Measurements from ENCODE around the gene CUL9. TPM values are rescaled to one million over a fixed set of nuclear protein-coding genes. Genes with fewer than 3 reads are reported as not detected.
A peak's percentile ranks its signal among the peaks of the same experiment; 100 is the strongest.

Gene CUL9
- total RNA-seq, 3 donors from 2014 or later: 35.9 to 46.9 (median 44.3) TPM

DNA sequence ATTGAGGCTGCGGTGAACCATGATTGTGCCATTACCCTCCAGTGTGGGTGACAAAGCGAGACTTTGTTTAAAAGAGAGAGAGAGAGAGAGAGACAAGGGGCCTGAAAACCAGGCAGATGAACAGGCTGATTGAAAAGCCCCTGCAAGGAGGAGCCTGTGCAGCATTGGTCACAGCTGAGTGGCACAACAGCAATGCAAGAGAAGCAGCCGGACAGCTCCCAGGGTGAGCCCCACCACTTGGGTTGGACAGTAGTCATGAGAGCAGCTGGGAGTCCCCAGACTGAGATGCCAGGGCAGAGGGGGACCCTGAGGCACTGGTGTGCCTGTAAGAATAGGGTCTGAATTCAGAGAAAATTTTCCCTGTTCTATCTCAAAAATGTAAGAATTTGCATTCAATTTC, 37.1 kb downstream of the CUL9 start:
- no peak for TF ChIP-seq CTCF (IDR thresholded peaks at IDR 0.05)
- Histone ChIP-seq H3K36me3 (ENCODE audit: low read depth) (no peaks in the 10 kb centered on the region), H3K9me3 (no peaks in the 10 kb centered on the region), H3K4me1 (ENCODE audit: low read depth) (no peaks in the 10 kb centered on the region), H3K4me3 (no peak overlapping the region)
- intact Hi-C loops (cut with DNase I, micrococcal nuclease): no loop called here
- no peak for DNase-seq
- no peak for ATAC-seq

DNA sequence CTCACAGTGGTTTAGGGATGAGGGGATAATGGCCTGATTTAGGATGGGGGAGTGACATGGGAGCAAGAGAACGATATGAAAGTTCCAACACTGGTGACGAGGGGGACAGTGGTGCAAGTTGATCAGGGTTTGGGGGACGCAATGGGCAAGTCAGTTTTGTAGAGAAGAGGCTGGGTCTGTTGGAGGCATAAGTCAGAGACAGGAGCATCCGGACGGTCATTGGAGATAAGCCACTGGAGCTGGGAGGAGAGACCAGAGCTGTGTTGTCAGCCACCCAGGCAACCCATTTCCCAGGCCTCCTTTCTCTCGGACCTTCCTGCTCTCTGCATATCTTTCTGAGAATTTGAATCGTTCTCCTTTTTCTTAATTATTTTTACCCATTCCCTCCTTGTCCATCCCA, 37.8 kb downstream of the CUL9 start:
- no peaks in the 10 kb centered on the region for H3K36me3 ChIP-seq (ENCODE audit: low read depth)
- intact Hi-C loops (cut with DNase I, micrococcal nuclease): no loop called here
- H3K4me1 ChIP-seq (ENCODE audit: low read depth): peaks cover under 1% of the 10 kb centered on the region
- no peak for ATAC-seq
- no peak overlapping the region for H3K4me3 ChIP-seq
- no peak for DNase-seq
- no peaks in the 10 kb centered on the region for H3K9me3 ChIP-seq
- TF ChIP-seq CTCF (IDR thresholded peaks at IDR 0.05): no peak

- DNase-seq (no peak), ATAC-seq (no peak)
- no peaks in the 10 kb centered on the region for H3K36me3 ChIP-seq (ENCODE audit: low read depth)
- H3K4me3 ChIP-seq: no peak overlapping the region
- intact Hi-C loops (cut with DNase I, micrococcal nuclease): no loop called here
- TF ChIP-seq CTCF (IDR thresholded peaks at IDR 0.05): no peak
- no peaks in the 10 kb centered on the region for H3K9me3 ChIP-seq
- peaks cover 2% of the 10 kb centered on the region for H3K4me1 ChIP-seq (ENCODE audit: low read depth)
Observed at GRCh38 chr6:43220439-43220951, 38.5 kb downstream of the CUL9 start.

DNA sequence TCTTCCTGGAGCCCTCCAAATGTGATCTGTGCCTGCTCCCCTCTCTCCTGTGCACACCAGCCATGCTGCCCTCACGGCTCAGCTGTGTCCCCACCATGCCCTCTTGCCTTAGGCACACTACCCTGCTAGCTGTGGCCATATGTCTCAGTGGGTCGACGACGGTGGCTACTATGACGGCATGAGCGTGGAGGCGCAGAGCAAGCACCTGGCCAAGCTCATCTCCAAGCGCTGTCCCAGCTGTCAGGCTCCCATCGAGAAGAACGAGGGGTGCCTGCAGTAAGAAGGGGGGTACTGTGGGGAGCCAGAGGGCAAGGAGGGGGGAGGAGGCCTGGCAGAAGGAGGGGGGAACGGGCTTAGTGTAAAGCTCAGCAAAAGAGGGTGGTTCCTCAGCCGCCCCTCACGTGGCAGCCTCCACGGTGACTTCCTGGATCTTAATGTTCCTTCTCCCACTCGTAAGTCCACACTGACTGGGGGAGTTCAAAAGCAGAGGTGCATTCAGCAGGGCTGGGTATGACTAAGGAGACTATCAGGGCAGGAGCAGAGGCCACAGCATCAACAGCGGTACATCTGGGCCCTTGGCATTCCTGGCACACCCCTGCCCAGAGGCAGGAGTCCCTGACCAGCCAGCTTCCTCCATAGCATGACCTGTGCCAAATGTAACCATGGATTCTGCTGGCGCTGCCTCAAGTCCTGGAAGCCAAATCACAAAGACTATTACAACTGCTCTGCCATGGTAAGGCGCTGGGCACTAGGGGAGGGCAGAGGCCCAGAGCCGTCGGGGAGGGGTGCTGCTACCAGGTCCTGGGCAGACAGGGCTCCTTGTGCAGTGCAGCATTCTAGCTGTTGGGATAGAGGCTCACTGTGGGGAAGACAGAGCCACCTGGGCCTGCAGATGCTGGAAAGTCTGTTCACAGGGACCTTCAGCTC, 39.3 kb downstream of the CUL9 start:
- ATAC-seq: no peak
- peaks cover 2% of the 10 kb centered on the region for H3K4me1 ChIP-seq (ENCODE audit: low read depth)
- H3K36me3 ChIP-seq (ENCODE audit: low read depth): no peaks in the 10 kb centered on the region
- no peak for TF ChIP-seq CTCF (IDR thresholded peaks at IDR 0.05)
- no peak overlapping the region for H3K4me3 ChIP-seq
- no peaks in the 10 kb centered on the region for H3K9me3 ChIP-seq
- intact Hi-C loops (cut with DNase I, micrococcal nuclease): no loop called here
- DNase-seq: no peak

GRCh38 chr6:43222418-43223059, 40.5 kb downstream of the CUL9 start:
- Histone ChIP-seq H3K9me3 (no peaks in the 10 kb centered on the region), H3K4me3 (no peak overlapping the region), H3K36me3 (ENCODE audit: low read depth) (no peaks in the 10 kb centered on the region), H3K4me1 (ENCODE audit: low read depth) (peaks cover 2% of the 10 kb centered on the region)
- intact Hi-C loops (cut with DNase I, micrococcal nuclease): no loop called here
- peak; percentile 5 for ATAC-seq
- no peak for TF ChIP-seq CTCF (IDR thresholded peaks at IDR 0.05)
- no peak for DNase-seq

Data from mucosa of descending colon (tissue), 3 donors.